Left lung (tissue), 10 donors: Measurements from ENCODE around the gene SYNGAP1. TPM values are rescaled to one million over a fixed set of nuclear protein-coding genes. Genes with fewer than 3 reads are reported as not detected.

Source experiments
- ATAC-seq: fragments of 200-7000 bp; cut with Tn5 transposase; one replicate; pipeline ENCODE4 v1.9.1; 2020; ENCODE audit warnings: moderate library complexity
- DNase-seq, 4 donors: peaks; one replicate each; pipeline ENCODE4 v3.0.0-alpha.2; 2013 to 2020
- H3K27ac ChIP-seq, 2 donors: fragments of 200-600 bp; sonication (generic) in 1 of 2; one replicate each; pipeline versions ENCODE4 v1.5.0 to v1.8.0; 2020 to 2021
- H3K27me3 ChIP-seq, 2 donors: fragments of 200-600 bp; sonication (generic) in 1 of 2; one replicate each; pipeline versions ENCODE4 v1.5.0 to v1.8.0; 2020 to 2021
- H3K36me3 ChIP-seq, 2 donors: fragments of 200-600 bp; sonication (generic) in 1 of 2; one replicate each; pipeline versions ENCODE4 v1.5.0 to v1.8.0; 2020 to 2021
- H3K4me1 ChIP-seq, 2 donors: fragments of 200-600 bp; one replicate each; pipeline ENCODE4 v1.8.0; 2021
- H3K4me3 ChIP-seq, 2 donors: fragments of 200-600 bp; sonication (generic) in 1 of 2; one replicate each; pipeline versions ENCODE4 v1.5.0 to v1.8.0; 2020 to 2021; ENCODE audit warnings: mild to moderate bottlenecking in 1 of 2
- H3K9me3 ChIP-seq, 2 donors: fragments of 200-600 bp; sonication (generic) in 1 of 2; one replicate each; pipeline versions ENCODE4 v1.5.0 to v1.8.0; 2020 to 2021
- intact Hi-C, 2 donors: fragments of 100-400 bp; cut with DNase I; formaldehyde crosslinking; loops; one replicate each; pipeline versions ENCODE4 v1.11.2 to v1.14.2; 2022
- polyA plus RNA-seq, 6 donors: library from polyadenylated mRNA; unstranded; fragments of 120-200 nt; gene quantifications; one replicate each; pipeline ENCODE4 v1.2.1, GENCODE V29; 2013; ENCODE audit not compliant: insufficient read length in 6 of 6
- total RNA-seq, 2 donors: library from RNA; stranded (reverse); fragmentation: NEBNext Ultra II Directional; extraction: Animal tissue kit (Norgen Biotek cat#: 25700); gene quantifications; one replicate each; pipeline ENCODE4 v1.2.1, GENCODE V29; 2021
- TF ChIP-seq, protein P1 (sequence below), 2 donors: fragments of 200-600 bp; sonication (generic) in 1 of 2; IDR thresholded peaks; one replicate each; pipeline versions ENCODE4 v1.5.0 to v1.8.0; 2021; ENCODE audit warnings: antibody characterized with exemption in 2 of 2
- donor health status: DM: no; HTN: yes; CAD: no.
- donor health status: DM: no; HTN: no; CAD: no.

Gene SYNGAP1
- total and polyA plus RNA-seq, 8 donors: 18.1 to 51.2 (median 44.6) TPM

DNA sequence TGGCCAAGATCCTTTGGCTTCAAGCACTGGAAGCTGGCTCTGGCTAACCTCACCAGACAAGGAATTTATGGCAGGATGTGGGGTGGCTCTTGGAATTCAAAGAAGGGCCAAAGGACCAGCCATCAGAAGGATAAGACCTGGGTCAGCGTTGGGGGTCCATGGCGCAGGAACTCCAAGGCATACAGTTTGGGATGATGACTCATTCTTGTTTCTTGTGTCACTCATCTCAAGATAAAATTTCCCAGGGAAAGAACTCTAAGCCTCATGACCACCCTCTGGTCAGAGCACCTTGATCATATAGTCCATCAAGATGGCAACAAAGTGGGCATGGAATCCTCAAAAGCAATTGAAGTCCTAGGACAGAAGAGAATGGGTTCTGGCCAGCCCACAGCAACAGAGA lies 39.4 kb downstream of the SYNGAP1 start:
- H3K4me3 ChIP-seq: no peak overlapping the region
- no peaks in the 10 kb centered on the region for H3K9me3 ChIP-seq
- H3K36me3 ChIP-seq: peaks cover 0 to 13% of the 10 kb centered on the region in 2 donors
- H3K4me1 ChIP-seq: peaks cover 6 to 14% of the 10 kb centered on the region in 2 donors
- intact Hi-C loops: no loop called here
- DNase-seq: no peak
- no peak overlapping the region for H3K27ac ChIP-seq
- TF ChIP-seq, protein P1, sequence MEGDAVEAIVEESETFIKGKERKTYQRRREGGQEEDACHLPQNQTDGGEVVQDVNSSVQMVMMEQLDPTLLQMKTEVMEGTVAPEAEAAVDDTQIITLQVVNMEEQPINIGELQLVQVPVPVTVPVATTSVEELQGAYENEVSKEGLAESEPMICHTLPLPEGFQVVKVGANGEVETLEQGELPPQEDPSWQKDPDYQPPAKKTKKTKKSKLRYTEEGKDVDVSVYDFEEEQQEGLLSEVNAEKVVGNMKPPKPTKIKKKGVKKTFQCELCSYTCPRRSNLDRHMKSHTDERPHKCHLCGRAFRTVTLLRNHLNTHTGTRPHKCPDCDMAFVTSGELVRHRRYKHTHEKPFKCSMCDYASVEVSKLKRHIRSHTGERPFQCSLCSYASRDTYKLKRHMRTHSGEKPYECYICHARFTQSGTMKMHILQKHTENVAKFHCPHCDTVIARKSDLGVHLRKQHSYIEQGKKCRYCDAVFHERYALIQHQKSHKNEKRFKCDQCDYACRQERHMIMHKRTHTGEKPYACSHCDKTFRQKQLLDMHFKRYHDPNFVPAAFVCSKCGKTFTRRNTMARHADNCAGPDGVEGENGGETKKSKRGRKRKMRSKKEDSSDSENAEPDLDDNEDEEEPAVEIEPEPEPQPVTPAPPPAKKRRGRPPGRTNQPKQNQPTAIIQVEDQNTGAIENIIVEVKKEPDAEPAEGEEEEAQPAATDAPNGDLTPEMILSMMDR (IDR thresholded peaks at IDR 0.05): no peak
- ATAC-seq: no peak
- H3K27me3 ChIP-seq: no peaks in the 10 kb centered on the region

DNA sequence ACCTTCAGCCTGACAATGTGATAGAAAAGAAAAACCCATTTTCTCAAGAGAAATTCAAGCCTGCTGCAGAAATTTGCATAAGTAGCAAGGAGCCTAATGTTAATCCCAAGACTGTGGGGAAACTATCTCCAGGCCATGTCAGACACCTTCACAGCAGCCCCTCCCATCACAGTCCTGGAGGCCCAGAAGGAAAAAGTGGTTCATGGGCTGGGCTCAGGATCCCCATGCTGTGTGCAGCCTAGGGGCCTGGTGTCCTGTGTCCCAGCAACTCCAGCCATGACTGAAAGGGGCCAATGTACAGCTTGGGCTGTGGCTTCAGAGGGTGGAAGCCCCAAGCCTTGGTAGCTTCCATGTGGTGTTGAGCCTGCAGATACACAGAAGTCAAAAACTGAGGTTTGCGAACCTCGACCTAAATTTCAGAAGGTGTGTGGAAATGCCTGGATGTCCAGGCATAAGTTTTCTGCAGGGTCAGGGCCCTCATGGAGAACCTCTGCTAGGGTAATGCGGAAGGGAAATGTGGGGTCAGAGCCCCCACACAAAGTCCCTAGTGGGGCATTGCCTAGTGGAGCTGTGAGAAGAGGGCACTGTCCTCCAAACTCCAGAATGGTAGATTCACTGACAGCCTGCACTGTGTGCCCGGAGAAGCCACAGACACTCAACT lies 46.3 kb downstream of the SYNGAP1 start:
- intact Hi-C loops: no loop called here
- DNase-seq (no peak), ATAC-seq (no peak)
- H3K4me3 ChIP-seq: no peak overlapping the region
- no peaks in the 10 kb centered on the region for H3K27me3 ChIP-seq
- no peaks in the 10 kb centered on the region for H3K9me3 ChIP-seq
- H3K27ac ChIP-seq: no peak overlapping the region
- TF ChIP-seq, protein P1 (IDR thresholded peaks at IDR 0.05): no peak
- H3K36me3 ChIP-seq: no peaks in the 10 kb centered on the region
- no peaks in the 10 kb centered on the region for H3K4me1 ChIP-seq

DNA sequence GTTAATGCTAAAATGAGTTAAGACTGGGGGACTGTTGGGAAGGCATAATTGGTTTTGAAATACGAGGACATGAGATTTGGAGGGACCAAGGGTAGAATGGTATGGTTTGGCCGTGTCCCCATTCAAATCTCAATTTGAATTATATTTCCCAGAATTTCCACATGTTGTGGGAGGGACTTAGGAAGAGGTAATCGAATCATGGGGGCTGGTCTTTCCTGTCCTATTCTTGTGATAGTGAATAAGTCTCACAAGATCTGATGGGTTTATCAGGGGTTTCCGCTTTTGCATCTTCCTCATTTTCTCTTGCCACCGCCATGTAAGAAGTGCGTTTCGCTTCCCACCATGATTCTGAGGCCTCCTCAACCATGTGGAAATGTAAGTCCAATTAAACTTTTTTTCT lies 47.2 kb downstream of the SYNGAP1 start:
- Histone ChIP-seq H3K36me3 (no peaks in the 10 kb centered on the region), H3K9me3 (no peaks in the 10 kb centered on the region), H3K4me1 (no peaks in the 10 kb centered on the region), H3K27me3 (no peaks in the 10 kb centered on the region), H3K4me3 (no peak overlapping the region), H3K27ac (no peak overlapping the region)
- ATAC-seq (no peak), DNase-seq (no peak)
- TF ChIP-seq, protein P1 (IDR thresholded peaks at IDR 0.05): no peak
- intact Hi-C loops: no loop called here

DNA sequence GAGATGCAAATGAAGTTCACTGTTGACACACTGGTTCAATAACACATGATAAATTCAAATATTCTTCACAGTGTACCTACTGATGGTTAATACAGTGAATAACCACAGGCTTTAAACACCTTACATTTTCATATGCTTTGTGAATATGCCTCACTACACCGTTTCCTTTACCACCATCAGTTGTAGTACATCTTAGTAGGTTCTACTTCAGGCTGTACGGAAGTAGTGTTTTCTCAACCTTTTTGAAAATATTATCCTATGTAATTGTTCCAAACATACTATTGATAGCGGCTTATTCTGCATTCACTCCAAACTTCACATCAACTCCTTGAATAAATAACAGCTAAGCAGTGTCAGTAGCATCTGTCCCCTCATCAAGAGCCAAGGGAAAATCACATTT lies 49.8 kb downstream of the SYNGAP1 start:
- Histone ChIP-seq H3K27me3 (no peaks in the 10 kb centered on the region), H3K36me3 (no peaks in the 10 kb centered on the region), H3K4me3 (no peak overlapping the region), H3K9me3 (no peaks in the 10 kb centered on the region), H3K4me1 (no peaks in the 10 kb centered on the region), H3K27ac (no peak overlapping the region)
- ATAC-seq (no peak), DNase-seq (no peak)
- intact Hi-C loops: no loop called here
- TF ChIP-seq, protein P1 (IDR thresholded peaks at IDR 0.05): no peak

DNA sequence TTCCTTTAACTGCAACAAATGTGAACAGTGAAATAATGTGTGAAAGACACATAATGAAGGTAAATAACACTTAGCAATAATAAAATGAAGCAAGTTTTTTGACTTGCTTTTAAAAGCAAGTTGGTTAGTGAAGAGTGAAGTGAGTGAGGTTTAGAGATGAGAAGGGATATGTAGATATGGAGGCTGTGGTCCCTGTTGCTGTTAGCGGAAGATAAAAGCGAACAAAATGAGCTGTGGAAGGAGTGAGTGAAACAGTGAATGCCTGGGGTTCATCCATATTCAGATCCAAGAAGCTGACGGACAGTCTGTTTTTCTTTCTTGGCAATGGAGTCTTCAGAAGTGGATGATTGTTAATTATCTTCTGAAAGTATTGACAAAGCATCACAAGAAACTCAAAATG lies 58.0 kb downstream of the SYNGAP1 start:
- intact Hi-C loops: no loop called here
- Histone ChIP-seq H3K36me3 (no peaks in the 10 kb centered on the region), H3K4me1 (no peaks in the 10 kb centered on the region), H3K4me3 (no peak overlapping the region), H3K27ac (no peak overlapping the region), H3K27me3 (no peaks in the 10 kb centered on the region), H3K9me3 (no peaks in the 10 kb centered on the region)
- no peak for ATAC-seq
- TF ChIP-seq, protein P1 (IDR thresholded peaks at IDR 0.05): no peak
- no peak for DNase-seq
